SK-N-DZ (cell line): ENCODE results near the gene SON.
A peak's percentile ranks its signal among the peaks of the same experiment; 100 is the strongest.
"Not testable (repeated sequence)": the region's sequence is repeated elsewhere in the genome, so short reads cannot be mapped to it uniquely, and the experiment has no call there.

Experiments used
- DNase-seq: peaks from one replicate; pipeline ENCODE4 v3.0.0-alpha.2; 2015; ENCODE audit warnings: low spot score

Gene SON

GRCh38 chr21:33572350-33572749 is 29.5 kb downstream of the SON start:
- no peak for DNase-seq

DNA sequence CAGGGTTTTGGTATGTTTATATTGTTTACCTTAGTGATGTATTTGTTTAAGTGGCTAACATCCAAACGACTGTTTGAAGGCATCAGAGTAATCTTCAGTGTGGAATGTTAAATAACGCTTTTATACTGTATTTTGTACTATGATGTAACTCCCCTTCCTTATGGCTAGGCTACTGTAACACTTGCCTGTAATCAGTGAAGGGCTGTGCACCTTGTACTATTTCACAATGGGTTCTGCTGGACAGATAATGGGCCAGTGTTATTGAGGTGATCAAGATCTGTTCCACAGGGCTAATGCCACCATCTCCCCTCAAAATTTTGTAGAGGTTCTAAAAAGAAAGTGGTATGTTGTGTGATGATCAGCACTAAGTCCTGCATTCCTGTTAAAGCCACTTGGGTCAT is 33.9 kb downstream of the SON start:
- not testable (repeated sequence) for DNase-seq

GRCh38 chr21:33578214-33578613 is 35.4 kb downstream of the SON start:
- no peak for DNase-seq

GRCh38 chr21:33578959-33579542 is 36.2 kb downstream of the SON start:
- no peak for DNase-seq

- DNase-seq, result no peak
Measured at GRCh38 chr21:33584455-33584854, 41.6 kb downstream of the SON start.

GRCh38 chr21:33586927-33587326 is 44.1 kb downstream of the SON start:
- DNase-seq, result no peak

DNA sequence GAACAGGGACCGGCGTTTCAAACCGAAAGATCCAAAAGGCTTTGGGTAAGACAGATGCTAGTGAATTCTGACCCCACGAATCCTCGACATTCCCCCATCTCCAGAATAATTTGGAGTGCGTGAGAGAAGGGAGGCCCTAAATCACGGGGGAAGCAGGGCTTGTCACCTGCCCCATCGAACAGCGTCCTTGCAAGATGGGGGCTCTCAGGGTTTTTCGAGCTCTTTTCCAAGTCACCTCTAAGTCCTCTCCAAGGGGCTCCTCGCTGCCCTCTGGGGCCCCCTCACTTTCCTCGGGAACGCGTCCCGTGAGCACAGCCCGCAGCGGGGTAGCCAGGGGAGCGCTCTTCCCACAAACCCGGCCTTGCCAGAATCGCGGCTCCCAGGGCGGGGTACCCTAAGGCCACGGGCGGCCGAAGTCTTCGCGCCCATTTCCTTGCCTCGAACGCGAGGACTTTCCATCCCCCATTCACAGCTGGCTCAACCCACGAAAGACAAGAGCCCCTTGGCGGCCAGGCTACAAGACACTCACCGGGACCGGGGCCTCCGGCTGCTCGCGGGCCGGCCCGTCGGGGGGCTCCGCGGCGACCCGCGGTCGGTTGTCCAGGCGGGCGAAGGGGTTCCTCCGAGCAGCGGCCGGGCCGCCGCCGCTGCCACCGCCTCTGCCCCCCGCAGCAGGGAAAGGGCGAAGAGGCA is 45.1 kb downstream of the SON start:
- DNase-seq, result peak; percentile 29

- peak; percentile 77 for DNase-seq
Measured at GRCh38 chr21:33588485-33589335, 45.9 kb downstream of the SON start, which contains the start of gene DONSON. TSS of gene DONSON (minus strand) at chr21:33588684. CDS start at chr21:33588641, 43 bp downstream.

- no peak for DNase-seq
Measured at GRCh38 chr21:33598051-33598450, 55.2 kb downstream of the SON start.

DNA sequence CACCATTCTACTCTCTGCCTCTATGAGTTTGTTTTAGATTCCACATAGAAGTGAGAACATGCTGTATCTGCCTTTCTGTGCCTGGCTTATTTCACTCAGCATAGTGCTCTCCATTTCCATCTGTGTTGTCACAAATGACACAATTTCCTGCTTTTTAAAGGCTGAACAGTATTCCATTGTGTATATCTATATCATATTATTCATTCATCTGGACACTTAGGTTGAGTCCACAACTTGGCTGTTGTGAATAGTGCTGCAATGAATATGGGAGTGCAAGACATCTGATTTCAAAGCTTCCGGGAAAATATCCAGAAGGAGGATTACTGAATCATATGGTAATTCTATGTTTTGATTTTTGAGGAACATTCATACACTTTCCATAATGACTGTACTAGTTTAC is 65.7 kb downstream of the SON start:
- DNase-seq, result no peak

- no peak for DNase-seq
Measured at GRCh38 chr21:33611006-33611744, 68.3 kb downstream of the SON start.

GRCh38 chr21:33617565-33617964 is 74.7 kb downstream of the SON start:
- not testable (repeated sequence) for DNase-seq

DNA sequence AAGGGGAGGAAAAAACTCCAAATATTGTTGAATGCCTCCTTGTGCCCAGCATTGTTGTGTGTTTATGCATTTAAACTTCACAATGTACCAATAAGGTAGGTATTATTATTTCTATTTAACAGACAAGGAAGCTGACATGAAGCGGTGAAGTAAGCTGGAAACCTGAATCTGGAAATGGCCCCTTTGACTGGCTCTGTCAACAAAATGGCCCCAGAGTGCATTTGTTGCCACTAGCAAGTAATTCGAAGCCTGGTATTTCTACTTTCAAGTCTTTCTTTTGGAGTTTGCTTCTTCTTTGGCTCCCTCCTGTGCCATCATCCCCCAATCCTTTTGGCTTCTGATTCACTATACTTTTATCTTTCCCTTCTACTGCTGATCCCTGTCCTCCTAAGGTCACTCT is 75.6 kb downstream of the SON start:
- no peak for DNase-seq

DNA sequence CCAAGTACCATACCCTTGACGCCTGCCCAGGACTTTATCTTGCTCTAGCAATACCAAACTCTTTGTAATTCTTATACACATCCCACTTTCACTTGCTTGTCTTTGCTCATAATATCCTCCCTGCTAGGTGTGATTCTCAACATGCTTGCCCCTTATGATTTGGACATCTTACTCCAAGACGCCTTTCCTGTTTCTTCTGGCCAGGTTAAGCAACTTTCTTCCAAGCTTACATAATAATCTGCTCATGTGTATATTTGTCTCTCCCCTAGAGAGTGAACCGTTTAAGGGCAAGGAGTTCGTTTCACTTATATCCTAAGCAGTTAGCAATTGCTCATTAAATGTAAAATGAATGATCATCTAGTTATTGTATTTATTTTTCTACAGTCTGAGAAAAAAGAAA is 76.9 kb downstream of the SON start:
- no peak for DNase-seq

GRCh38 chr21:33622253-33622652 is 79.4 kb downstream of the SON start:
- no peak for DNase-seq

DNA sequence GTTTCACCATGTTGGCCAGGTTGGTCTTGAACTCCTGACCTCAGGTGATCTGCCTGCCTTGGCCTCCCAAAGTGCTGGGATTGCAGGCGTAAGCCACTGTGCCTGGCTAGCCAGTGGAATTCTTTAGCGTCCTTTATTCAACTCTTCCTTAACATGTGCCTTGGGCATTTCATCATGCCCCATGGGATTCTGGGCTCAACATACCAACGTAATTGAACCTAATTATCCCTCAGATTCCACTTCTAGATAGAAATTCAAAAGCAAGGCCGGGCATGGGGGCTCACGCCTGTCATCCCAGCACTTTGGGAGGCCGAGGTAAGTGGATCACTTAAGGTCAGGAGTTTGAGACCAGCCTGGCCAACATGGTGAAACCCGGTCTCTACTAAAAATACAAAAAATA is 83.3 kb downstream of the SON start:
- not testable (repeated sequence) for DNase-seq
